ENCODE measurements around the gene DNAH9.
"Not testable (repeated sequence)": the region's sequence is repeated elsewhere in the genome, so short reads cannot be mapped to it uniquely, and the experiment has no call there.

The DNAH9 gene

GRCh38 chr17:11935734-11936406 lies 337.6 kb downstream of the DNAH9 start:
- no peak overlapping the region for H2AFZ ChIP-seq (ENCODE audit: low read depth, low read length)
- peaks cover 3% of the 10 kb centered on the region for H3K27me3 ChIP-seq (ENCODE audit: insufficient read depth, low read length)
- no peaks in the 10 kb centered on the region for H3K4me1 ChIP-seq (ENCODE audit: insufficient read depth, low read length)
- H3K4me3 ChIP-seq (ENCODE audit: low read length) = no peak overlapping the region
- no peaks in the 10 kb centered on the region for H3K9me3 ChIP-seq (ENCODE audit: low read length)
- no peaks in the 10 kb centered on the region for H3K36me3 ChIP-seq (ENCODE audit: insufficient read depth, low read length)

- H2AFZ ChIP-seq (ENCODE audit: low read depth, low read length) = no peak overlapping the region
- H3K4me1 ChIP-seq (ENCODE audit: insufficient read depth, low read length) = no peaks in the 10 kb centered on the region
- no peaks in the 10 kb centered on the region for H3K36me3 ChIP-seq (ENCODE audit: insufficient read depth, low read length)
- peaks cover 3% of the 10 kb centered on the region for H3K27me3 ChIP-seq (ENCODE audit: insufficient read depth, low read length)
- H3K4me3 ChIP-seq (ENCODE audit: low read length) = no peak overlapping the region
- no peaks in the 10 kb centered on the region for H3K9me3 ChIP-seq (ENCODE audit: low read length)
Observed at GRCh38 chr17:11940904-11941303, 342.6 kb downstream of the DNAH9 start.

- not testable (repeated sequence) for H3K27me3 ChIP-seq (ENCODE audit: insufficient read depth, low read length); H3K9me3 ChIP-seq (ENCODE audit: low read length); H3K4me1 ChIP-seq (ENCODE audit: insufficient read depth, low read length); H2AFZ ChIP-seq (ENCODE audit: low read depth, low read length); H3K4me3 ChIP-seq (ENCODE audit: low read length); H3K36me3 ChIP-seq (ENCODE audit: insufficient read depth, low read length)
Observed at GRCh38 chr17:11943086-11943485, 344.8 kb downstream of the DNAH9 start.

- H3K27me3 ChIP-seq (ENCODE audit: insufficient read depth, low read length) = peaks cover 3% of the 10 kb centered on the region
- H3K36me3 ChIP-seq (ENCODE audit: insufficient read depth, low read length) = no peaks in the 10 kb centered on the region
- H3K4me1 ChIP-seq (ENCODE audit: insufficient read depth, low read length) = peaks cover under 1% of the 10 kb centered on the region
- no peak overlapping the region for H3K4me3 ChIP-seq (ENCODE audit: low read length)
- no peak overlapping the region for H2AFZ ChIP-seq (ENCODE audit: low read depth, low read length)
- no peaks in the 10 kb centered on the region for H3K9me3 ChIP-seq (ENCODE audit: low read length)
Observed at GRCh38 chr17:11943759-11944347, 345.6 kb downstream of the DNAH9 start.

- Histone ChIP-seq H3K36me3 (ENCODE audit: insufficient read depth, low read length) (no peaks in the 10 kb centered on the region), H3K4me1 (ENCODE audit: insufficient read depth, low read length) (peaks cover 3% of the 10 kb centered on the region), H2AFZ (ENCODE audit: low read depth, low read length) (no peak overlapping the region), H3K4me3 (ENCODE audit: low read length) (no peak overlapping the region), H3K27me3 (ENCODE audit: insufficient read depth, low read length) (peaks cover 3% of the 10 kb centered on the region), H3K9me3 (ENCODE audit: low read length) (no peaks in the 10 kb centered on the region)
Observed at GRCh38 chr17:11944587-11944986, 346.3 kb downstream of the DNAH9 start.

- Histone ChIP-seq H3K36me3 (ENCODE audit: insufficient read depth, low read length) (no peaks in the 10 kb centered on the region), H3K4me3 (ENCODE audit: low read length) (no peak overlapping the region), H3K9me3 (ENCODE audit: low read length) (peaks cover 4% of the 10 kb centered on the region), H3K4me1 (ENCODE audit: insufficient read depth, low read length) (peaks cover 3% of the 10 kb centered on the region), H2AFZ (ENCODE audit: low read depth, low read length) (no peak overlapping the region), H3K27me3 (ENCODE audit: insufficient read depth, low read length) (no peaks in the 10 kb centered on the region)
Observed at GRCh38 chr17:11948789-11949188, 350.5 kb downstream of the DNAH9 start.

- not testable (repeated sequence) for H3K9me3 ChIP-seq (ENCODE audit: low read length); H3K27me3 ChIP-seq (ENCODE audit: insufficient read depth, low read length); H3K36me3 ChIP-seq (ENCODE audit: insufficient read depth, low read length); H3K4me3 ChIP-seq (ENCODE audit: low read length); H2AFZ ChIP-seq (ENCODE audit: low read depth, low read length); H3K4me1 ChIP-seq (ENCODE audit: insufficient read depth, low read length)
Observed at GRCh38 chr17:11949571-11949970, 351.3 kb downstream of the DNAH9 start.

GRCh38 chr17:11950771-11951519 lies 352.7 kb downstream of the DNAH9 start:
- no peak overlapping the region for H2AFZ ChIP-seq (ENCODE audit: low read depth, low read length)
- H3K27me3 ChIP-seq (ENCODE audit: insufficient read depth, low read length) = no peaks in the 10 kb centered on the region
- H3K9me3 ChIP-seq (ENCODE audit: low read length) = peaks cover 6% of the 10 kb centered on the region
- no peaks in the 10 kb centered on the region for H3K36me3 ChIP-seq (ENCODE audit: insufficient read depth, low read length)
- no peak overlapping the region for H3K4me3 ChIP-seq (ENCODE audit: low read length)
- H3K4me1 ChIP-seq (ENCODE audit: insufficient read depth, low read length) = peaks cover 3% of the 10 kb centered on the region

GRCh38 chr17:11952610-11953009 lies 354.3 kb downstream of the DNAH9 start:
- Histone ChIP-seq H3K4me3 (ENCODE audit: low read length) (no peak overlapping the region), H3K36me3 (ENCODE audit: insufficient read depth, low read length) (no peaks in the 10 kb centered on the region), H3K9me3 (ENCODE audit: low read length) (peaks cover 6% of the 10 kb centered on the region), H2AFZ (ENCODE audit: low read depth, low read length) (no peak overlapping the region), H3K4me1 (ENCODE audit: insufficient read depth, low read length) (peaks cover 3% of the 10 kb centered on the region), H3K27me3 (ENCODE audit: insufficient read depth, low read length) (no peaks in the 10 kb centered on the region)

- H3K4me3 ChIP-seq (ENCODE audit: low read length) = no peak overlapping the region
- peaks cover 6% of the 10 kb centered on the region for H3K9me3 ChIP-seq (ENCODE audit: low read length)
- H3K27me3 ChIP-seq (ENCODE audit: insufficient read depth, low read length) = no peaks in the 10 kb centered on the region
Observed at GRCh38 chr17:11953924-11954323, 355.7 kb downstream of the DNAH9 start.

GRCh38 chr17:11954936-11955335 lies 356.7 kb downstream of the DNAH9 start:
- H3K27me3 ChIP-seq (ENCODE audit: insufficient read depth, low read length) = no peaks in the 10 kb centered on the region
- H3K36me3 ChIP-seq (ENCODE audit: insufficient read depth, low read length) = no peaks in the 10 kb centered on the region
- H3K9me3 ChIP-seq (ENCODE audit: low read length) = peaks cover 6% of the 10 kb centered on the region
- no peak overlapping the region for H2AFZ ChIP-seq (ENCODE audit: low read depth, low read length)
- H3K4me1 ChIP-seq (ENCODE audit: insufficient read depth, low read length) = no peaks in the 10 kb centered on the region
- no peak overlapping the region for H3K4me3 ChIP-seq (ENCODE audit: low read length)

More at GRCh38 chr17:11953924-11954323, 355.7 kb downstream of the DNAH9 start:
- H3K36me3 ChIP-seq (ENCODE audit: insufficient read depth, low read length) = no peaks in the 10 kb centered on the region
- peaks cover 2% of the 10 kb centered on the region for H3K4me1 ChIP-seq (ENCODE audit: insufficient read depth, low read length)
- no peak overlapping the region for H2AFZ ChIP-seq (ENCODE audit: low read depth, low read length)

GRCh38 chr17:11969565-11969964 lies 371.3 kb downstream of the DNAH9 start:
- Histone ChIP-seq H3K27me3 (ENCODE audit: insufficient read depth, low read length) (no peaks in the 10 kb centered on the region), H3K9me3 (ENCODE audit: low read length) (no peaks in the 10 kb centered on the region), H3K4me1 (ENCODE audit: insufficient read depth, low read length) (no peaks in the 10 kb centered on the region), H3K4me3 (ENCODE audit: low read length) (no peak overlapping the region), H2AFZ (ENCODE audit: low read depth, low read length) (no peak overlapping the region), H3K36me3 (ENCODE audit: insufficient read depth, low read length) (no peaks in the 10 kb centered on the region)

- not testable (repeated sequence) for H3K4me1 ChIP-seq (ENCODE audit: insufficient read depth, low read length); H3K4me3 ChIP-seq (ENCODE audit: low read length); H3K27me3 ChIP-seq (ENCODE audit: insufficient read depth, low read length); H3K36me3 ChIP-seq (ENCODE audit: insufficient read depth, low read length); H2AFZ ChIP-seq (ENCODE audit: low read depth, low read length); H3K9me3 ChIP-seq (ENCODE audit: low read length)
Observed at GRCh38 chr17:11972741-11973140, 374.5 kb downstream of the DNAH9 start.
